Heart left ventricle (tissue), 13 donors: ENCODE measurements around the gene MAOA.

Experiments used
- CTCF ChIP-seq, 12 donors: fragments of 200-600 bp; sonication (generic) in 4 of 12; IDR thresholded peaks; one replicate each; pipeline versions ENCODE4 v1.5.0 to v1.8.0; 2018 to 2022; ENCODE audit warnings: antibody characterized with exemption in 12 of 12, mild to moderate bottlenecking in 5 of 12
- POLR2A ChIP-seq, 2 donors: fragments of 450-650 bp; IDR thresholded peaks; one replicate each; pipeline ENCODE4 v1.6.1; 2017; ENCODE audit warnings: antibody characterized with exemption in 2 of 2, mild to moderate bottlenecking in 2 of 2, moderate library complexity in 2 of 2
- donor health status: ischemic (EF 13 %, LVEDD 7.1; RV severe dilation, severe dysfunction).
- donor health status: DM: no; HTN: yes; CAD: no.
- donor health status: DM: no; HTN: no; CAD: no.
- donor health status: ischemic (EF 25% LVEDD 6.9; RV normal size, moderate dysfunction).
- donor health status: ischemic (EF 25% LVEDD 5.7; RV mildly dilated, moderate dysfunction).
- donor health status: ischemic (EF 35%, LVEDD 5.7; RV mildly dilated, moderate dysfunction).
- donor health status: nonischemic (EF 11% LVEDD 7.7; RV severe dilation, severe dysfunction).
- donor health status: DM: yes; HTN: yes; CAD: no.
- donor health status: PGD.
- donor health status: ischemic (EF 29% LVEDD 5.4; RV normal size, mild dysfunction).
- donor health status: nonischemic (EF 23%, LVEDD 6.1; RV moderate dilation, normal function).

- no peak for TF ChIP-seq POLR2A (IDR thresholded peaks at IDR 0.05)
- TF ChIP-seq CTCF (IDR thresholded peaks at IDR 0.05) = no peak
These were observed 10.3 kb downstream of the MAOA start for GRCh38 chrX:43666311-43666912.
